ENCODE data around the gene DBH. TPM values are rescaled to one million over a fixed set of nuclear protein-coding genes. Genes with fewer than 3 reads are reported as not detected.

DBH gene
- polyA plus RNA-seq, 3 donors from 2014 or later: not detected

DNA sequence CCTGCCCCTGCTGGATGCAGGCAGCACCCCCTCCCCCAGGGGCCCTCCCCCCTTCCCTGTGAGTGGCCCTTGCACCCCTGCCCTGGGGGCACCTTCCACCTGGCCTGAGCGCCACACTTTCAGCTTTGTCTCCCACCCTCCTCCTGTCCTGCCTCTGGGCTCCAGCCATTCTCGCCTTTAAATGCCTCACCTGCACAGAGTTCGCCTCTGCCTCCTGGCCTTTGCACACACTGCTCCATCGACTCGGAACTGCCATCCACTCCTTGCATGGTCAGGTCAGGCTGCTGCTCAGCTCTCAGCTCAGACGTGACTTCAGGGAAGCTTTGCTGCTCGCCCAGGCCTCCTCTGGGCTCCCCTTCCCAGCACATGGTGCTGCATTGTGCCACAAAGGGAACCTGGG, 37.2 kb upstream of the DBH start:
- H3K27me3 Mint-ChIP-seq (ENCODE audit: low read depth in 3 of 3): peaks cover 0 to 7% (median 2%) of the 10 kb centered on the region in 3 donors

GRCh38 chr9:133599470-133600173, 36.5 kb upstream of the DBH start:
- Mint-ChIP-seq H3K4me3 (no peak overlapping the region), H3K4me1 (peaks cover 3 to 5% of the 10 kb centered on the region in 2 donors), H3K27me3 (ENCODE audit: low read depth in 3 of 3) (peaks cover 0 to 13% (median 2%) of the 10 kb centered on the region in 3 donors), H3K9me3 (peaks cover 3 to 14% (median 10%) of the 10 kb centered on the region in 6 donors), H3K36me3 (peaks cover 3 to 6% (median 4%) of the 10 kb centered on the region in 3 donors), H3K27ac (no peak overlapping the region)
- DNase-seq: no peak

More for the DNA sequence above, 37.2 kb upstream of the DBH start:
- peaks cover 0 to under 1% of the 10 kb centered on the region in 2 donors for H3K4me1 Mint-ChIP-seq
- H3K27ac Mint-ChIP-seq: no peak overlapping the region
- H3K9me3 Mint-ChIP-seq: peaks cover 3 to 14% (median 10%) of the 10 kb centered on the region in 6 donors
- peaks cover 3 to 6% (median 4%) of the 10 kb centered on the region in 3 donors for H3K36me3 Mint-ChIP-seq
- H3K4me3 Mint-ChIP-seq: no peak overlapping the region
- no peak for DNase-seq

GRCh38 chr9:133600739-133601138, 35.4 kb upstream of the DBH start:
- Mint-ChIP-seq H3K27me3 (ENCODE audit: low read depth in 3 of 3) (peaks cover 0 to 13% (median 2%) of the 10 kb centered on the region in 3 donors), H3K4me1 (peaks cover 3 to 5% of the 10 kb centered on the region in 2 donors), H3K36me3 (peaks cover 3 to 6% (median 4%) of the 10 kb centered on the region in 3 donors), H3K27ac (no peak overlapping the region), H3K4me3 (no peak overlapping the region), H3K9me3 (peaks cover 3 to 14% (median 10%) of the 10 kb centered on the region in 6 donors)
- no peak for DNase-seq

- peaks cover 3 to 13% (median 10%) of the 10 kb centered on the region in 6 donors for H3K9me3 Mint-ChIP-seq
- no peak for DNase-seq
- peaks cover 0 to 12% (median 2%) of the 10 kb centered on the region in 3 donors for H3K27me3 Mint-ChIP-seq (ENCODE audit: low read depth in 3 of 3)
- peaks cover 3 to 5% of the 10 kb centered on the region in 2 donors for H3K4me1 Mint-ChIP-seq
- H3K4me3 Mint-ChIP-seq: no peak overlapping the region
- H3K36me3 Mint-ChIP-seq: peaks cover 3 to 6% (median 4%) of the 10 kb centered on the region in 3 donors
- H3K27ac Mint-ChIP-seq: no peak overlapping the region
Observed at GRCh38 chr9:133601746-133602145, 34.4 kb upstream of the DBH start.

GRCh38 chr9:133602277-133602676, 33.9 kb upstream of the DBH start:
- Mint-ChIP-seq H3K4me3 (no peak overlapping the region), H3K4me1 (peaks cover 3 to 5% of the 10 kb centered on the region in 2 donors)
- DNase-seq: no peak

DNA sequence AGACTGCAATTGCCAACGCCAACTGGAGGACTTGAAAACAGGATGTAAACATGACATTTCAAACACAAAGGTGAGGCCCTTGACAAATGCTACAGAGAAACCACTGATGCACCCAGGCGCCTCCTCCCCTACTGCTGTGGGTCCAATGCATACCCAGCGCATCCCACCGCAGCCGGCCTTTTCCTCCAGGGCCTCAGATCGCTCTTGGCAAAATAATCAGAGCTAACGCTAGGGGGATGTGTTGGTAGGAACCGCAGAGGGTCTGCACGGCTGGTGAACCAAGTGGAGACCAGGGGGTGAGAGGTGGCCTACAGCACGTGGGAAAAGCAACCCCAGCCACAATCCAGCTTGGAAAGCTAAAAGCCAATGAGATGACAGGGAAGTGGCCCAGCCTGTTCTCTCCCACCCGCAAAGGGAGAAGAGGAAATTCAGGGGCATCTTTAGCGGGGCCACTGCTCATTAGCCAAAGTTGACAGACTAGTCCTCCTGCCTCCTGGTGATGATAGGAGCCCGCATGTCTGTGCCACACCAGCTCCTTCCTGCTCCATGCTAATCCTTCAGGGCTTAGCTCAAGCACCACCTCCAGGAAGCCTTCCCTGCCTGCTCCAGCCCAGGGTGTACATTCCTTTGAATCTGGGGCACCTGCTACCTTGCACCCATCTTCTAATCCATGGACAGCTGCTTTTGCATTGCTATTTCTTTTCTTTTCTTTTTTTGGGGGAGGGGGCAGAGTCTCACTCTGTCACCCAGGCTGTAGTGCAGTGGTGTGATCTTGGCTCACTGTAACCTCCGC, 32.8 kb upstream of the DBH start:
- no peak for DNase-seq
- peaks cover 1 to 8% (median 2%) of the 10 kb centered on the region in 3 donors for H3K27me3 Mint-ChIP-seq (ENCODE audit: low read depth in 3 of 3)
- no peaks in the 10 kb centered on the region for H3K36me3 Mint-ChIP-seq
- H3K4me3 Mint-ChIP-seq: no peak overlapping the region
- H3K9me3 Mint-ChIP-seq: peaks cover 0 to 2% (median 0%) of the 10 kb centered on the region in 6 donors
- H3K4me1 Mint-ChIP-seq: peaks cover 3 to 5% of the 10 kb centered on the region in 2 donors
- no peak overlapping the region for H3K27ac Mint-ChIP-seq

More at GRCh38 chr9:133602277-133602676, 33.9 kb upstream of the DBH start:
- H3K36me3 Mint-ChIP-seq: peaks cover 0 to 3% (median 0%) of the 10 kb centered on the region in 3 donors
- H3K9me3 Mint-ChIP-seq: peaks cover 2 to 8% (median 5%) of the 10 kb centered on the region in 6 donors
- peaks cover 0 to 10% (median 0%) of the 10 kb centered on the region in 3 donors for H3K27me3 Mint-ChIP-seq (ENCODE audit: low read depth in 3 of 3)
- no peak overlapping the region for H3K27ac Mint-ChIP-seq

DNA sequence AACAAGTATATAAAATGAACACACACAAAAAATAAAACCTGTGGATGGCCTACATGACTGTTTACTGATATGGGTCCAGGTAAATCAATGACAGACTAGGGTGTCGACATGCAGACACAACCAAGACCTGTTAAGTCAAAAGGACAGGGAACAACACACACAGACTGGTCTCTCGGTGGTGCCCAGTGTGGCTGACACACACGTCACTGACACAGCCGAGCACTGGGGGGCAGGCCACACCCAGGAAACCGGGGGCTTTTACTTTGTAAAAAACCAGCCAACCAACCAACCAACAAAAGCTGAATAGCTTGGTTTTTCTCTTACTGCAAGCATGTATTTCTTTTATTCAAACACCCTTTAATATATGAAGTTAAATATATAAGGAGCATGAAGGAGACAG, 31.9 kb upstream of the DBH start:
- no peak overlapping the region for H3K27ac Mint-ChIP-seq
- peak overlapping the region in 1 of 5 donors; percentile 3 for H3K4me3 Mint-ChIP-seq
- no peaks in the 10 kb centered on the region for H3K9me3 Mint-ChIP-seq
- peaks cover 3 to 5% of the 10 kb centered on the region in 2 donors for H3K4me1 Mint-ChIP-seq
- peak in 2 of 3 donors; percentile 13 to 18 for DNase-seq
- no peaks in the 10 kb centered on the region for H3K36me3 Mint-ChIP-seq
- peaks cover 3 to 10% (median 4%) of the 10 kb centered on the region in 3 donors for H3K27me3 Mint-ChIP-seq (ENCODE audit: low read depth in 3 of 3)

DNA sequence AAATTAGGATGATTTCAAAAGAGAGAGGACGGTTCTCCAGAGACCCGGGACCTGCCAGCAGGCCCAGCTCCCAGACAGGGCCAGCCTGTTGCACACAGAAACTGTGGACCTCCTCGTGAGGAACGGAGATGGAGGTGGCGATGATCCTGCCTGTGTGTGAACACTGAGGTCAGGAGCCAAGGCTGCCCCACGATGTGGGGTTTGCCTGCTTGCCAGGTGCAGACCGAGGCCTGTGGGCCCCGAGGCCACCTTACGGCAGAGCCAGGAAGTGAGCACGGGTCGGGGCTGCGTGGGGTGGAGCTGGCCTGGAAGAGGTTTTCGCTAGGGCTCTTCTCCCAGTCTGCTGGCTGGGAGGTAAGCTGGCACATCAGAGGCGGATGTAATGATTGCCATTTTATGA, 31.3 kb upstream of the DBH start:
- Mint-ChIP-seq H3K9me3 (no peaks in the 10 kb centered on the region), H3K4me3 (peak overlapping the region in 1 of 5 donors; percentile 10), H3K27me3 (ENCODE audit: low read depth in 3 of 3) (peaks cover 3 to 12% (median 4%) of the 10 kb centered on the region in 3 donors), H3K36me3 (no peaks in the 10 kb centered on the region), H3K4me1 (peaks cover 5% of the 10 kb centered on the region in 2 donors), H3K27ac (no peak overlapping the region)
- DNase-seq: no peak

GRCh38 chr9:133605446-133605845, 30.7 kb upstream of the DBH start:
- no peak overlapping the region for H3K4me3 Mint-ChIP-seq
- H3K4me1 Mint-ChIP-seq: peaks cover 5% of the 10 kb centered on the region in 2 donors
- no peak overlapping the region for H3K27ac Mint-ChIP-seq
- DNase-seq: no peak
- H3K36me3 Mint-ChIP-seq: no peaks in the 10 kb centered on the region
- peaks cover 7 to 16% (median 7%) of the 10 kb centered on the region in 3 donors for H3K27me3 Mint-ChIP-seq (ENCODE audit: low read depth in 3 of 3)
- no peaks in the 10 kb centered on the region for H3K9me3 Mint-ChIP-seq

DNA sequence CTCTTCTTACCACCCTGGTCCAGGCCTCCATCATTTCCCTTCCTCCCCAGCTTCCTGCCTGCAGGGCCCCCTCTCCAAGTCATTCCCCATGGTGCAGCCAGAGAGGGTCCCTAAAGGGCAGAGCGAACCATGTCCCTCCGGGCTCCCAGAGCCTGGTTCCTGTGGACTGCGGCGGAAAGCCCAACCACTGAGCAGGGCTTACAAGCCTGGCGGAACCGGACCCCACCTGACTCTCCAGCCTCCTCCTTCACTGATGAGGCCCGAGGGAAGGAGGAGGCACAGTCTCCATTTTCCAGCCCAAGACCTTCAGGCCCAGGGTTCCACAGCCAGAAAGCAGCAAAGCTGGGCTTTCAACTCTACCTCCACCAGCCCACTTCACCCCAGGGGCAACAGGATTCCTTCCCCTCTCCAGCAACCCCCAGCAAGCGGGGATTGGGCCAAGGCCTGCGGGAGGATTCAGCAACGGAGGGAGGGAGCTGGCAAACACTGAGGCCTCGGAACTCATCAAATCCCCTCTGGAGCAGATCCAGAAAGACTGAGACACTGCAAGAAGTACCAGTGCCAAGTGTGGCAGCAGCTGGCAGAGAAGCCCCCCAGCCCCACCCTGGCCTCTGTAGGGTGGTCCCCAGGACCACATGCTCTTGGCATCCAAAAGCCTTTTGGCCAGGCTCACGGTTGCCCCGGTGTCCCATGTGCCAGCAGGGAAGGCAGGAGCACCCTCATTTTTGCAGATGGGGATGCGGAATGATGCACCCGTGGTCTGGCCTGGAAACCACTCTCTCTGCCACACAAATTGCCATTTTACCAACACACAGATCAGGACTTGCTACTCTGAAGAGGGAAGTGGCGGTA, 30.1 kb upstream of the DBH start:
- H3K27me3 Mint-ChIP-seq (ENCODE audit: low read depth in 3 of 3): peaks cover 7 to 19% (median 9%) of the 10 kb centered on the region in 3 donors
- H3K4me1 Mint-ChIP-seq: peaks cover 5% of the 10 kb centered on the region in 2 donors
- H3K36me3 Mint-ChIP-seq: no peaks in the 10 kb centered on the region
- H3K4me3 Mint-ChIP-seq: no peak overlapping the region
- no peaks in the 10 kb centered on the region for H3K9me3 Mint-ChIP-seq
- no peak for DNase-seq
- H3K27ac Mint-ChIP-seq: no peak overlapping the region

DNA sequence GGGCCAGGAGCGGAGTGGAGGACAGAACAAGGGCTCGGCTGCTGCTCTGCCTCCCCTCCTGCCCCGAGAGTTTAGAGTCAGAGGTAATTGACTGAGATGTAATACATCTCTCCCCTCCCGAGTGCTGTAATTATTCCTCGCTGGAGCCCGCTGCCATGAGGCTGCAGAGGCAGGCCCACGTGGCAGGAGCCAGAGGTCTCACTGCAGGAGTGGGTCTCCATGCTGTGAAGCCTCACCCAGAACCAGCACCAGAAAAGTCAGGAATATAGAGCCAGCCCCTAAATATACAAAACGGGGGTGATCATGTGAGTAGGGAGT, 29.5 kb upstream of the DBH start:
- H3K9me3 Mint-ChIP-seq: no peaks in the 10 kb centered on the region
- H3K4me3 Mint-ChIP-seq: no peak overlapping the region
- no peak overlapping the region for H3K27ac Mint-ChIP-seq
- peaks cover 7 to 22% (median 9%) of the 10 kb centered on the region in 3 donors for H3K27me3 Mint-ChIP-seq (ENCODE audit: low read depth in 3 of 3)
- DNase-seq: no peak
- peaks cover 5% of the 10 kb centered on the region in 2 donors for H3K4me1 Mint-ChIP-seq
- no peaks in the 10 kb centered on the region for H3K36me3 Mint-ChIP-seq

DNA sequence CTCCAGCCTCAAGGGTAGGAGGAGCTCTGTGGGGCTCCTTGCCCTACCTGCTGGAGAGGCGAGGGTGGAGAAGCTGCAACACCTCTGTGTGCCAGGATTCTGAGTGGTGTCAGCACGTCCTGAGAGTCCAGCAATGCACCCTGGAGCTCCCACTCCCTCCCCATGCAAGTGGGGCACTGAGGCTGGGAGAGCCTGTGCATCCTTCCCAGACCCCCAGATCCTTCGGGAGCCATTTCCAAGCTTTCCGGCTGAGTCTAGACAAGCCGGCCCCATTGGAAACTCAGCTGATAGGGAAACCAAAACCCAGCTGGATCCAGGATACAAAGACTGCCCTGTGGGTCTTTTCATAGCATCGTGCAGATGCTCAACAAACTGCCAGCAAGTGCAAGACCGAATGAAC, 28.8 kb upstream of the DBH start:
- Mint-ChIP-seq H3K4me1 (peaks cover 5% of the 10 kb centered on the region in 2 donors), H3K4me3 (no peak overlapping the region), H3K36me3 (no peaks in the 10 kb centered on the region), H3K9me3 (no peaks in the 10 kb centered on the region), H3K27me3 (ENCODE audit: low read depth in 3 of 3) (peaks cover 7 to 22% (median 9%) of the 10 kb centered on the region in 3 donors), H3K27ac (no peak overlapping the region)
- no peak for DNase-seq

DNA sequence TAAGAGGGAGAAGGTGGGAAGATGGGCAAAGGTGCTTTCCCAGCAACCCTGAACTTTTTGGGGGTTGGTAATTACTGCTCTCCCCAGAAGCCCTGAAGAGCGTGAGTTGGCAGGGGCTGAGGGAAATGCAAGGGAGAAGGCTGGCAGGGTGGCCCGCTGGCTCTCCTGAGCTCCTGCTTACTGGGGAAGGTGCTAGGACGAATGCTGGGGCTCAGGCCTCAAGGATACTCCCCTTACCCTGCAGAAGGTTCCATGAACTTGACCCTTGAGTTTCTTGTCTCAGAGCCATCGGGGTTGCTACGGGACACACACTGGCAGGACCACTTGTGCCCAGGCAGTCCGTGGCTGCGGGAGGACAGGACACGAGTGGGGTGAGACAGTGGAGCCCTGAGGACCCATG, 28.2 kb upstream of the DBH start:
- no peaks in the 10 kb centered on the region for H3K36me3 Mint-ChIP-seq
- H3K4me1 Mint-ChIP-seq: peaks cover 5% of the 10 kb centered on the region in 2 donors
- no peak overlapping the region for H3K4me3 Mint-ChIP-seq
- H3K9me3 Mint-ChIP-seq: no peaks in the 10 kb centered on the region
- peaks cover 7 to 22% (median 9%) of the 10 kb centered on the region in 3 donors for H3K27me3 Mint-ChIP-seq (ENCODE audit: low read depth in 3 of 3)
- no peak overlapping the region for H3K27ac Mint-ChIP-seq
- no peak for DNase-seq
